Effector memory CD4-positive, alpha-beta T cell (primary cell): ENCODE data around the gene SLC13A5.

ENCODE experiments used
- DNase-seq, 3 donors: peaks; one replicate each; pipeline ENCODE4 v3.0.0-alpha.2; 2020
- H3K27ac ChIP-seq: 2 replicates; pipeline ENCODE4 v1.7.0; 2013; ENCODE audit warnings: mild to moderate bottlenecking, low read length, moderate library complexity; ENCODE audit not compliant: insufficient read depth, poor library complexity, severe bottlenecking
- H3K27me3 ChIP-seq: replicated peaks from 2 replicates; pipeline ENCODE4 v1.7.0; 2013; ENCODE audit warnings: mild to moderate bottlenecking, low read length; ENCODE audit not compliant: insufficient read depth, control insufficient read depth, poor library complexity, severe bottlenecking
- H3K36me3 ChIP-seq: 2 replicates; pipeline ENCODE4 v1.7.0; 2013; ENCODE audit warnings: mild to moderate bottlenecking, low read length, moderate library complexity; ENCODE audit not compliant: control insufficient read depth, insufficient read depth
- H3K4me1 ChIP-seq: 2 replicates; pipeline ENCODE4 v1.7.0; 2013; ENCODE audit warnings: low read length, mild to moderate bottlenecking; ENCODE audit not compliant: control insufficient read depth, insufficient read depth, poor library complexity, severe bottlenecking
- H3K4me3 ChIP-seq: 2 replicates; pipeline ENCODE4 v1.7.0; 2013; ENCODE audit warnings: low read length, low read depth, mild to moderate bottlenecking; ENCODE audit not compliant: insufficient read depth, poor library complexity, severe bottlenecking
- H3K9me3 ChIP-seq: 2 replicates; pipeline ENCODE4 v1.7.0; 2013; ENCODE audit warnings: mild to moderate bottlenecking, low read length, moderate library complexity; ENCODE audit not compliant: control insufficient read depth

Gene SLC13A5

DNA sequence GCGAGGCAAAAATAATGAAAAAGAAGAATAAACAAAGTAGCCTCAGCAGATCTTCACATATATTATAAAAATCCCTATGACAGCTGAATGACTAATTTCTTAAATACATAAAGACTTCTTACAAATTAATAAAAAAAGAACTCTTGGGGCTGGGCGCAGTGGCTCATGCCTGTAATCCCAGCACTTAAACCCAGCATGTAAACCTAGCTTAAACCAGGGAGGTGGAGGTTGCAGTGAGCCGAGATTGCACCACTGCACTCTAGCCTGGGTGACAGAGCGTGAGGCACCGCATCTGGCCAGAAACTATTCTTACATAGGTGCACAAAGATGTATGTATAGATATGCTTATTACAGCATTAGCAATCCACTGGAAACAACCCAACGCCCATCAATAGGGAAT is 33.9 kb downstream of the SLC13A5 start:
- peaks cover 5% of the 10 kb centered on the region for H3K27me3 ChIP-seq
- no peak overlapping the region for H3K27ac ChIP-seq
- peaks cover 5% of the 10 kb centered on the region for H3K4me1 ChIP-seq
- no peaks in the 10 kb centered on the region for H3K36me3 ChIP-seq
- H3K4me3 ChIP-seq = no peak overlapping the region
- H3K9me3 ChIP-seq = no peaks in the 10 kb centered on the region
- DNase-seq = no peak

DNA sequence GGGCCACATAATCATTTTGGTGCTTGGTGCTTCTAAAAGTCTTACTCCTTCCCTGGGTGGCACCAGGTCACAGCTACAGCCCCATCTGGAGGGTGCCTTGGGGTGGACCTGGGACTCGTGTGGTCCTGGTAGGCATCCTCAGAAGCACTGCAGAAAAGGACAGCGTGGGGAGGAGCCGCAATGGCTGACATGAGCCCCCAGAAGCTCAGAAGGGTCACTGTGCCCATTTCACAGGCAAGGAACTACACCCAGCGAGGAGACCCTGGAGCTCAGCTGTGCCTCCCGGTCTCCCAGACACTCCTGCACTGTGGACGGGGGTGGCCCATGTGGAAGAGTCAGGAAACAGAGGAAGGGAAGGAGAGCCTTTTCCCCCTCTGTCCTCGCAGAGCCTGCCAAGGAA is 35.2 kb downstream of the SLC13A5 start:
- Histone ChIP-seq H3K27ac (no peak overlapping the region), H3K4me3 (no peak overlapping the region), H3K9me3 (no peaks in the 10 kb centered on the region), H3K27me3 (peaks cover 5% of the 10 kb centered on the region), H3K36me3 (no peaks in the 10 kb centered on the region), H3K4me1 (peaks cover 5% of the 10 kb centered on the region)
- DNase-seq = no peak

DNA sequence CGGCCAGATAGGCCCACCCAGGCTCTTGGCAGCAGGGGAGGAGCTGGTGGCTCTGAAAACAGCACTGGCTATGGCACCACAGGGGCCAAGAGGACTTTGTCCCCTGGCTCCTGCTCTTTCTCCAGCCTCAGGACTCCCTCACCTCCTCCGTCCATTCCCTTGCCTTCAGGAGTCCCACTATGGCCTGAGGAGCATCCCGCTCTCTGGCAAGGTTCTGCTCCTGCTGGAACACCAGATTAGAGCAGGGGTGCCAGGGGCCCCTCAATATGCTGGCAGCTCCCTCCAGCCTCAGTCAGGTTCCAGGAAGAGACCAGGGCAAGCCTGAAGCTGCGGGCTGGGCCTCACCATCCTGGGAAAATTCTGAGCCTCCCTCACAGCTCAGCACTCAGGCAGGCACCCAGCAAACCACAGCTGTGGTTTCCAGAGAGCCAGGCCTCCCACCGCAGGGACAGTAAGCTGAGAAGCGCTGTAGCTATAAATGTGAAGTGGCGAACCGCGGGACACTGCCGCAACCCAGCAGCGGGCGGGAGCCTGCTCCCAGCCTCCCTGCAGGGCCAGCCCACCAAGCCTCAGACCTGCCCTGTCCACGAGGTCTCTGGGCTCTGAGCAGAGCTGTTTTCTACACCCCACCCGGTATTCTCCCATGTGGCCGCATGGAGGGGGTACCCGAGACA is 35.9 kb downstream of the SLC13A5 start:
- no peaks in the 10 kb centered on the region for H3K36me3 ChIP-seq
- H3K9me3 ChIP-seq = no peaks in the 10 kb centered on the region
- H3K4me3 ChIP-seq = no peak overlapping the region
- H3K27me3 ChIP-seq = peaks cover 5% of the 10 kb centered on the region
- H3K27ac ChIP-seq = no peak overlapping the region
- H3K4me1 ChIP-seq = peaks cover 5% of the 10 kb centered on the region
- no peak for DNase-seq

DNA sequence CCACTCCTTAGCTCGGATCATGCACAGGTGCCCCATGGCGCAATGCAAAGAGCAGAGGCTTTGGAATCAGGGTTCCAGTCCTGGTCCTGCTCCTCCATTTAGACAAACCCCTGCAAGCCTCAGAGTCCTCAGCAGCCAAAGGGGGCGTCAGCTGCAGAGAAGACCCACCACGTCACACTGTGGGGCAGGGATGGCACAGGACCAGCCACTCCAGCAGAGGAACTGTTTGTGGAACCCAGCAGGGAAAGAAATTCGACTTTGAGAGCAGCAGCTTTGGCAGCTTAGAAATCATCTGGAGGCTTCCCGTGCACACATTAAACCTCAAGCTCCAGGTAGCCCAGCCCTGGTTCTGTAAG is 36.4 kb downstream of the SLC13A5 start:
- Histone ChIP-seq H3K4me3 (no peak overlapping the region), H3K9me3 (no peaks in the 10 kb centered on the region), H3K36me3 (no peaks in the 10 kb centered on the region), H3K4me1 (peaks cover 5% of the 10 kb centered on the region), H3K27ac (no peak overlapping the region), H3K27me3 (peaks cover 5% of the 10 kb centered on the region)
- no peak for DNase-seq

DNA sequence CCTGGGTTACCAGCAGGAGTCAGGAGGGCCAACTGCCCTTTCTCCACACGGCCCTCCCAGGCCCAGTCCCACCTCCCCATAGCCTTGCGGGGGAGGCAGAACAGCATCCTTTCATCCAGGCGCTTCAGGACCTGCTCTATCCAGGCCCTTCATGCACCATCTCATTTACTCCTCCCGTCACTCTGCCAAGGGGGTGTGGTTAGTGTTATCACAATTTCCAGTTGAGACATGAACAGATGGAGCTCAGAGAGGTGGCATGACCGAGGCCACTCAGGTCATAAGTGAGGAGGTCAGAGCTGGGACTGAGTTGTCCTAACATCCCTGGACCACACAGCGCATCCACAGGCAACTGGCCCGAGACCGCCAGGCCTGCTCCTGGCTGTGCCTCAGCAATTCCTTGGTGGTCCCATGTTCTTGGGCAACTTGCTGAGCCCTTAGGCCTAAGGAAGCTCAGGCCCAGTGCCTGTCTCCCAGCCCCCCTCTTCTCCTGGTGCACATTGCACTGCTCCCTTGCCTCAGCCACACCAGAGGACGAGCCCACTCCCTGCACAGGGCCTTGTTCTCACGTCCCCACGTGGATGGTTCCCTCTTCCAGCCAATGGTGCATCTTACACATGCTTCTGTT is 37.9 kb downstream of the SLC13A5 start:
- H3K4me3 ChIP-seq = no peak overlapping the region

DNA sequence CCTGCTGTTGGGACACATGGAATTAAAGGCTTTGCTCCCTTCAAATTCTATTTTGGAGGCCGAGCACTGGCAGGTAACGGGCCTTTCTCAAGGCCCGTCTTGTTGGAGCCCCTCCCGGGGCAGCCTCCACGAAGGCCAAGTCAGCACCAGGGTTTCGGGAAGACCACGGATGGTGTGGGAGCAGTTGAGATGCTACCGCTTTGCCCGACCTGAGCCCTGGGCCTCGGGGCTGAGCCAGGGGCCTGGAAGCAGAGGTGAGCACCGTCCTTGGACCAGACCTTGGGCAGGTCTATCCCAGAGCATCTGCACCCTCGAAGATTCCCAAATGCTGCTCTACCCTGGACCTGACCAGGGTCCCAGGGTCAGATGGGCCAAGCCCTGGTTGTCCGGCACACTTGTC is 38.6 kb downstream of the SLC13A5 start:
- no peak for DNase-seq
- Histone ChIP-seq H3K27ac (no peak overlapping the region), H3K27me3 (no peaks in the 10 kb centered on the region), H3K4me3 (no peak overlapping the region), H3K4me1 (peaks cover 5% of the 10 kb centered on the region), H3K36me3 (no peaks in the 10 kb centered on the region), H3K9me3 (no peaks in the 10 kb centered on the region)

More for the DNA sequence above, 37.9 kb downstream of the SLC13A5 start:
- peaks cover under 1% of the 10 kb centered on the region for H3K27me3 ChIP-seq
- no peaks in the 10 kb centered on the region for H3K36me3 ChIP-seq
- DNase-seq = no peak
- no peaks in the 10 kb centered on the region for H3K9me3 ChIP-seq
- no peak overlapping the region for H3K27ac ChIP-seq
- H3K4me1 ChIP-seq = peaks cover 5% of the 10 kb centered on the region

DNA sequence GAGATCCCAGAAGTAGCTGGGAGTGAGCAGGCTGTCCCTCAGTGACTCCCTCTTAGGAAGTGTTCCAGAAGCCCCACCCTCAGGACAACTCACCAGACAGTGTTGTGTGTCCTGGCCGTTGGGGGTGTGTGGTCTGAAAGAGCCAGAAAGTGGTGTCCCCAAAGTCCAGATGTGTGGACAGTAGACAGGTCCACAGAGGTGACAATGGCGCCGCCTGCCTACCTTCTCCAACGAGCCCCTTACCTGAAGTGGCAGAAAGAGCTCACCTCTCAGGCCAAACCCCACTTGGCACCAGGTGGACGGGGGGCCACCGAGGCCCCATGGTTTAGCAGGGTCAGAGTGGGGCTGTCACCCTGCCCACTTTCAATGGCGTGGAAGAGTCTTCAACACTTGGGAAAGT is 41.7 kb downstream of the SLC13A5 start:
- Histone ChIP-seq H3K27me3 (no peaks in the 10 kb centered on the region), H3K4me3 (no peak overlapping the region), H3K36me3 (no peaks in the 10 kb centered on the region), H3K9me3 (no peaks in the 10 kb centered on the region), H3K4me1 (no peaks in the 10 kb centered on the region), H3K27ac (no peak overlapping the region)
- no peak for DNase-seq

DNA sequence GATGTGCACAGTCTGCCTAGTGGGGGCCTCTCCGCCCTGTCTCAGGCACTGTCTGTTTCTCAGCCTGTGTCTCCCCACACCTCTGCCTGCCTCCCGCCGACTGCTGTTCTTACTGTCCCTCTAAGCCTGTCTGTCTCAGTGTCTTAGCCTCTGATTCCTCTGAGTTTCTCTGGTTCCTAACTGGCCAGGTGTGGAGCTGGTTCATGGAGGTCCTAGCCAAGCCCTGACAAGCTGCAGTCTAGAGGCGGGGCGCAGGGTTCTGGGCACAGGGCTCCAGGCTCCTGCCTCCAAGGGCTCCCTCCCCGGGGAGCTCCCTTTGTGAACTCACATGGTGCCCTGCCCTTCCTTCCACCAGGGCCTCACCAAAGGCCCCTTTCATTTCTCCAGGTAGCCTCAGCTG is 42.2 kb downstream of the SLC13A5 start:
- H3K4me3 ChIP-seq = no peak overlapping the region
- H3K36me3 ChIP-seq = no peaks in the 10 kb centered on the region
- no peaks in the 10 kb centered on the region for H3K9me3 ChIP-seq
- H3K4me1 ChIP-seq = no peaks in the 10 kb centered on the region
- H3K27ac ChIP-seq = no peak overlapping the region
- DNase-seq = no peak
- H3K27me3 ChIP-seq = no peaks in the 10 kb centered on the region

DNA sequence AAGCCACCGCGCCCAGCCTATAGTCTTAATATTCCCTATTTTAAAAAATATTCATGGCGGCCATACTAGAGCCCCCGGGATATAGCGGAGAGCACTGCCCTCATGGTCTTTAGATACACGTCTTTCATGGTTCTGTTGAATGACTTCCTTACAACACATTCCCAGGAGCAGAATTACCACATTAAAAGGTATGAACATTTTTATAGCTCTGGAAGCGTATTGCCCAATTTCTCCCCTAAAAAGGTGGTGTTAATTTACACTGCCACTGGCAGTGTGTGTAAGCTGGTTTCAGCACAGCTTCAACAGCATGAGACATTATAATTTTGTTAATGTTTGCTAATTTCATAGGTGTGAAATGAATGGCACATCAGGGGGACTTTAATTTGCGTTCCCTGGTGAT is 42.6 kb downstream of the SLC13A5 start:
- Histone ChIP-seq H3K36me3 (no peaks in the 10 kb centered on the region), H3K4me3 (no peak overlapping the region), H3K27me3 (no peaks in the 10 kb centered on the region), H3K27ac (no peak overlapping the region), H3K9me3 (no peaks in the 10 kb centered on the region), H3K4me1 (no peaks in the 10 kb centered on the region)
- no peak for DNase-seq

DNA sequence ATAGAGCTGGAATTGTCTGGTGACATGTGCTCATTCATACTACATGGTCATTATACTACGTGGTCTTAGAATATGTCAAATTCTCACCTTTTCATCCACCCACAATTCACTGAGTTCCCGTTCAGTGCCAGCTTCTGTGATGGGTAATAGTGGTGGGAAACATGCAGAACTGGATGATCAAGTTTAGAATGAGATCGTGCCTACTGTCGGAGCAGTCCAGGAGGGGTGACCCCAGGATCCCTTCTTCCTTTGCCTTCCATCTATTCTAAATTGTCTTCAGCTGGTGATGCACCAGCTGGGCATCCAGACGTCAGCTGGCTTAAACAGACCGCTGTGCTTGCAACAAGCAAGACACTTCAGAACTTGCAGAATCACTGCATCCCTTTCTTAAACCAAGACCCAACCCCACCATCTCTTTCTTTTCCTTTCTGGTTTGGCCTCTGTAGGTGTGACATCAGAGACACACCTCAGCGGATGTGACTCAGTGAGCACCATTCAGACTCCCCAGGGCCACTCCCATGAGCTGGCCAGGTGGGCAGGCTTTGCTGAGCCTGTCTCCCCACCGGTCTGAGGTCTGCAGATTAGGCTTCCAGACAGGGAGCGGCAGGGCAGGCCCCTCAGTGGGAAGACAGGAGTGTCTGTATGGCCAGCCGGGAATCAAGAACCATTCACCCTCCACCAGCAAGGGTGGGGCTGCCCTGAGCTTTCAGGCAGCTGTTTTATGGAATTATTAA is 43.5 kb downstream of the SLC13A5 start:
- no peak for DNase-seq
- Histone ChIP-seq H3K4me1 (no peaks in the 10 kb centered on the region), H3K27me3 (no peaks in the 10 kb centered on the region), H3K36me3 (no peaks in the 10 kb centered on the region), H3K4me3 (no peak overlapping the region), H3K9me3 (no peaks in the 10 kb centered on the region), H3K27ac (no peak overlapping the region)
